ENCODE measurements around the gene HCN2. TPM values are rescaled to one million over a fixed set of nuclear protein-coding genes. Genes with fewer than 3 reads are reported as not detected.

HCN2 gene
- total and polyA plus RNA-seq, 9 of the 15 experiments (the other 6 are each of a cell fraction or from before 2014, with no cell fraction given): 0.29 to 4.2 (median 0.82) TPM; not detected in 2

- no peak overlapping the region for H3K4me2 ChIP-seq (ENCODE audit: insufficient read depth, low read length)
- FAIRE-seq (no peak), ATAC-seq (no peak), DNase-seq (ENCODE audit: extremely low read depth in 1 of 4, low spot score in 3 of 4) (no peak)
- H3K79me2 ChIP-seq (ENCODE audit: control insufficient read depth, insufficient read depth, low read length): peaks cover 52% of the 10 kb centered on the region
- H3K27ac ChIP-seq (ENCODE audit: extremely low read depth, low read depth, low read length): no peak overlapping the region
- H3K4me3 ChIP-seq: no peak overlapping the region
- TF ChIP-seq POLR2G (IDR thresholded peaks at IDR 0.05; ENCODE audit: low read depth, low read length): peak; percentile 29; the same call in 1 of the 2 replicates
- no peak for TF ChIP-seq KAT8 (IDR thresholded peaks at IDR 0.05; ENCODE audit: low read depth)
- no peak for TF ChIP-seq ZNF407 (IDR thresholded peaks at IDR 0.05; ENCODE audit: low read depth)
- TF ChIP-seq POLR2AphosphoS2 (IDR thresholded peaks at IDR 0.05; ENCODE audit: low read length): no peak
- no peak for TF ChIP-seq PREB (CRISPR knock-in tag; IDR thresholded peaks at IDR 0.05)
- no peak for TF ChIP-seq U2AF2 (optimal IDR thresholded peaks at IDR 0.05; ENCODE audit: low read depth, low read length)
- no peak for TF ChIP-seq CREB3 (tag; conservative IDR thresholded peaks at IDR 0.05; ENCODE audit: low read depth)
- no peak for TF ChIP-seq THRB (CRISPR knock-in tag; conservative IDR thresholded peaks at IDR 0.05)
- no TSS peak for BruUV-seq (replicated peaks)
- peaks cover 13 to 94% of the 10 kb centered on the region in 2 experiments; a peak in 4 of 5 replicates for H3K4me1 ChIP-seq (replicated peaks in 1 of 2; ENCODE audit: control insufficient read depth in 2 of 2, insufficient read depth in 2 of 2, low read length in 2 of 2)
- H3K9ac ChIP-seq (ENCODE audit: insufficient read depth in 1 of 2, low read depth in 2 of 2, low read length in 2 of 2): no peak overlapping the region
- no peaks in the 10 kb centered on the region for H3K27me3 ChIP-seq (ENCODE audit: control insufficient read depth in 2 of 2, insufficient read depth in 2 of 2, low read length in 2 of 2)
- CTCF ChIA-PET (ENCODE audit: low intra/inter-chr PET ratio): no interaction called here
- intact Hi-C loops (cut with micrococcal nuclease) (loop anchor here (10.0 kb wide), 2 partner anchors 46 to 154 kb away; partner anchors contain the start of gene CDC34), in situ Hi-C loops (cut with MboI) (no loop called here)
- H2AFZ ChIP-seq (ENCODE audit: low read depth, low read length): no peak overlapping the region
- H3K36me3 ChIP-seq (ENCODE audit: control insufficient read depth, insufficient read depth, low read length): peaks cover 76% of the 10 kb centered on the region; the same call in 2 of the 3 replicates
- POLR2A ChIA-PET: no interaction called here
- H3K9me1 ChIP-seq (ENCODE audit: control insufficient read depth, insufficient read depth, low read length): peaks cover 10% of the 10 kb centered on the region
- H4K20me1 ChIP-seq (replicated peaks; ENCODE audit: control insufficient read depth, insufficient read depth, low read length): peaks cover 65% of the 10 kb centered on the region
- 93% methylated on average over 14 of the region's 22 CpGs for WGBS (ENCODE audit: insufficient coverage, low coverage, missing lambda C conversion rate)
- no peaks in the 10 kb centered on the region for H3K9me3 ChIP-seq (replicated peaks; ENCODE audit: control insufficient read depth, insufficient read depth, low read depth, low read length)
Observed at GRCh38 chr19:580274-580835, 9.3 kb upstream of the HCN2 start.
